GM13977 (cell line): ENCODE measurements around the gene KRTAP10-4.

ENCODE experiments used
- DNase-seq: peaks from one replicate; pipeline ENCODE4 v3.0.0; 2012; ENCODE audit warnings: low spot score
- in situ Hi-C: fragments of 300-500 bp; cut with MboI; formaldehyde crosslinking; loops from one replicate; pipeline ENCODE4 v1.12.0; 2022; ENCODE audit warnings: low sequenced_read_pairs, low pct_unique_long_range_greater_than_20kb, mixed read lengths, inconsistent platforms; ENCODE audit not compliant: unreplicated experiment
- TF ChIP-seq, protein P1 (sequence below): IDR thresholded peaks from 2 replicates; pipeline ENCODE4 v1.5.1; 2012; ENCODE audit warnings: mild to moderate bottlenecking, control low read depth; ENCODE audit not compliant: insufficient read depth; ENCODE audit errors: extremely low read depth, missing control alignments

Gene KRTAP10-4

DNA sequence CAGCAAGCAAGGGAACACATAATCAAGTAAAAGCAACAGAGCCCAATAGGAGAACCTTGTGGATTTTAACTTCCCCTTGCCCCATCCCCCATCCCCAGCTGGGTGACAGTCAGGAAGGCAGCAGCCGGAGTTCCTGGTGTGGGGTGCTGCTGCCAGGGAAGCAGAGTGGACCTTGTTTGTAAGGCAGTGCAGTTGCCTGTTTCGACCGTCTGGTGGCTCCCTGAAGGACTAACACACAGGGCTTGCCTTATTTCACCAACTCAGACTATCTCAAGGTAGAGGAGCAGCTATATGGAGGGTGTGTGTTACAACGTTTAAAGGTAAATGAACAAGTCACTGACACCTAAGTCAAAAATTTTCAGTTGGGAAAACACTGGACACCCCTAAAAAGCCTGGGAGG is 45.0 kb downstream of the KRTAP10-4 start:
- TF ChIP-seq, protein P1, sequence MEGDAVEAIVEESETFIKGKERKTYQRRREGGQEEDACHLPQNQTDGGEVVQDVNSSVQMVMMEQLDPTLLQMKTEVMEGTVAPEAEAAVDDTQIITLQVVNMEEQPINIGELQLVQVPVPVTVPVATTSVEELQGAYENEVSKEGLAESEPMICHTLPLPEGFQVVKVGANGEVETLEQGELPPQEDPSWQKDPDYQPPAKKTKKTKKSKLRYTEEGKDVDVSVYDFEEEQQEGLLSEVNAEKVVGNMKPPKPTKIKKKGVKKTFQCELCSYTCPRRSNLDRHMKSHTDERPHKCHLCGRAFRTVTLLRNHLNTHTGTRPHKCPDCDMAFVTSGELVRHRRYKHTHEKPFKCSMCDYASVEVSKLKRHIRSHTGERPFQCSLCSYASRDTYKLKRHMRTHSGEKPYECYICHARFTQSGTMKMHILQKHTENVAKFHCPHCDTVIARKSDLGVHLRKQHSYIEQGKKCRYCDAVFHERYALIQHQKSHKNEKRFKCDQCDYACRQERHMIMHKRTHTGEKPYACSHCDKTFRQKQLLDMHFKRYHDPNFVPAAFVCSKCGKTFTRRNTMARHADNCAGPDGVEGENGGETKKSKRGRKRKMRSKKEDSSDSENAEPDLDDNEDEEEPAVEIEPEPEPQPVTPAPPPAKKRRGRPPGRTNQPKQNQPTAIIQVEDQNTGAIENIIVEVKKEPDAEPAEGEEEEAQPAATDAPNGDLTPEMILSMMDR = peak; percentile 28
- in situ Hi-C loops = no loop called here
- DNase-seq = no peak

DNA sequence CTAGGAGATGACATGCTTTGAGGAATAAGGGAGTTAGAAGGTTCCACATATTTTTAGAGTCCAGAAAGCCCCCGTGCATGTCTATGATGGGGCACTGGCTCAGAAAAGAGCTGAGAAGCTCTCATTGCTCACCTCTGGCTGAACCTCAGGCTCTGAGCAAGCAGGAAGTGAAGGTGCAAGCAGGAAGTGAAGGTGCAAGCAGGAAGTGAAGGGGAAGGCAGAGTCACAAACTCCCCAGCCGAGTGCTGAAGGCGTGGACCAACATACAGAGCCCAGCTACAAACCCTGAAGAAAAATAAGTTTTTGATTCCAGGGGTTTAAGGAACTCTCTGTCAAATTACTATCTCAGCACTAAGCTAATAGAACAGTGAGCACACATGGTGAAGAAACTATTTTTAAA is 45.4 kb downstream of the KRTAP10-4 start:
- TF ChIP-seq, protein P1 = no peak
- no peak for DNase-seq
- in situ Hi-C loops = no loop called here

DNA sequence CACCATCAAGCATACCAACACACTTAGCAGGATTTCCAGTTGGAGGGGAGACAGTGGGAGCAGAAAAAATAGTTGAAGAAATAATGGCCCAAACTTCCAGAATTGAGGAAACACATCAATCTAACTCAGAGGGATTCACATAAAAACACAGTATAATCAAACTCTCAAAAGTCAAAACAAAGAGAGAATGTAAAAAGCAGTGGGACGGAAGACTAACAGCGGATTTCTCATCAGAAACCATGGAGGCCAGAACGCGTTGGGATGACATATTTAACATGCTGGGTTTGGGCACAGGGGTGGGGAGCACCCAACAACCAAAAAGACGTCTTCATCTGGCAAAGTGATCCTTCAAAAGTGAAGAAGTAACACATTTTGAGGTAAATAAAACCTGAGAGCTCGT is 46.4 kb downstream of the KRTAP10-4 start:
- TF ChIP-seq, protein P1 = no peak
- DNase-seq = no peak
- in situ Hi-C loops = no loop called here

DNA sequence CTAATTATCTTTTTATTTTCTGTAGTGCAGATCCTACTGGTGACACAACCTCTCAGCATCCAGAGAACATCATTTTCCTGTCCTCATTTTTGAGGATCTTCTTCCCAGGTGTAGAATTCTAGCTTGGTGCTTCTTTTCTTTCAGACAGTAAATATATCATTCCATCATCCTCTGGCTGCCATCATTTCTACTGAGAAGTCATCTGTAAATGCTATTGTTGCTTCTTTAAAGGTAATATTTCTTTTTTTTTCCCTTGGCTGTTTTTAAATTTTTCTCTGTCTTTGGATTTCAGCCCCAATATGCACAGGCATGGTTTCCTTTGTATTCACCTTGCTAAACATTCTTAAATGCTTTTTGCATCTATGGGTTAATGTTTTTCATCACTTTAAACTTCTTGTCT is 50.0 kb downstream of the KRTAP10-4 start:
- DNase-seq = no peak
- in situ Hi-C loops = no loop called here
- TF ChIP-seq, protein P1 = no peak
